ENCODE results near the gene GPRC5D.

GPRC5D gene

GRCh38 chr12:12930633-12931219, 21.2 kb downstream of the GPRC5D start:
- Histone ChIP-seq H2BK15ac (ENCODE audit: low read length) (no peak overlapping the region), H3K27me3 (ENCODE audit: control insufficient read depth in 3 of 3, insufficient read depth in 3 of 3, low read depth in 1 of 3, low read length in 3 of 3) (no peaks in the 10 kb centered on the region), H3K23ac (ENCODE audit: low read depth, low read length, poor library complexity) (no peak overlapping the region), H3K9ac (ENCODE audit: low read depth, low read length, poor library complexity) (no peak overlapping the region), H3K14ac (ENCODE audit: low read length) (no peak overlapping the region), H3K4me3 (ENCODE audit: low read length in 2 of 2) (no peak overlapping the region), H3K4me2 (ENCODE audit: insufficient read depth, low read length, poor library complexity, severe bottlenecking) (no peak overlapping the region), H3K4ac (ENCODE audit: low read length) (no peak overlapping the region), H3K4me1 (ENCODE audit: control insufficient read depth in 2 of 2, insufficient read depth in 1 of 2, low read depth in 1 of 2, low read length in 2 of 2) (peaks cover 2 to 8% of the 10 kb centered on the region in 2 donors), H2BK5ac (ENCODE audit: low read length) (no peak overlapping the region), H4K91ac (ENCODE audit: low read depth, low read length, poor library complexity) (no peak overlapping the region), H2AFZ (ENCODE audit: low read length) (no peak overlapping the region), H2BK120ac (ENCODE audit: low read depth, low read length) (no peak overlapping the region), H3K79me1 (ENCODE audit: low read depth, low read length) (no peaks in the 10 kb centered on the region), H4K8ac (ENCODE audit: low read depth, low read length) (no peak overlapping the region), H3K18ac (ENCODE audit: low read length) (no peak overlapping the region), H2AK5ac (ENCODE audit: low read depth, low read length) (no peak overlapping the region), H2BK12ac (ENCODE audit: low read length) (no peak overlapping the region), H3K9me3 (replicated peaks in 1 of 2; ENCODE audit: control insufficient read depth in 2 of 2, insufficient read depth in 1 of 2, low read depth in 1 of 2, low read length in 2 of 2) (peaks cover 0 to 6% of the 10 kb centered on the region in 2 donors), H3K36me3 (replicated peaks in 1 of 2; ENCODE audit: control insufficient read depth in 2 of 2, insufficient read depth in 2 of 2, low read length in 2 of 2) (no peaks in the 10 kb centered on the region), H3K27ac (replicated peaks; ENCODE audit: low read length) (no peak overlapping the region)
- no peak for DNase-seq (ENCODE audit: low spot score)
- no CpG with 5 or more reads among the region's 2 CpGs for WGBS, 2 donors (ENCODE audit: extremely low coverage in 2 of 2, insufficient read length in 2 of 2, insufficient replicate concordance in 1 of 2)

DNA sequence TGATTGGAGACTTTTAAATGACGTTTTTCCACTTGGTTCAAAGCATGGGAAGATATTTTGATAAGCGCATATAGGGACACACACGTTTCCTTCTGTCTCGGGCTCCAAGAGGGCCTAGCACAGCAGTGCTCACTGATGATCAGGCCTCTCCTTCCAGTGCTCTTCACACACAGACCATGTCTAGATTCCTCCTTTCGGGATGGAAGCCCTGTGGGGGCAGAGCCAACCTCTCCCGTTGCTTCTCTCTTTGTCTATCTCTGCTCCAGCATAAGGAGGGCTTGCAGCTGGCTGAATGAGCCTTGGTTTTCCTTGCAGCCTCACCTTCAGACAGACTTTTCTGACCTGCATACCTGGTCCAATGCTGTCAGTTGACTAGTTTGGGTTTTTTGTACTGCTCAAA, 22.3 kb downstream of the GPRC5D start:
- Histone ChIP-seq H3K4me3 (ENCODE audit: low read length in 2 of 2) (no peak overlapping the region), H3K4me1 (ENCODE audit: control insufficient read depth in 2 of 2, insufficient read depth in 1 of 2, low read depth in 1 of 2, low read length in 2 of 2) (peaks cover 2 to 10% of the 10 kb centered on the region in 2 donors), H3K27me3 (ENCODE audit: control insufficient read depth in 3 of 3, insufficient read depth in 3 of 3, low read depth in 1 of 3, low read length in 3 of 3) (no peaks in the 10 kb centered on the region), H3K36me3 (replicated peaks in 1 of 2; ENCODE audit: control insufficient read depth in 2 of 2, insufficient read depth in 2 of 2, low read length in 2 of 2) (no peaks in the 10 kb centered on the region), H3K23ac (ENCODE audit: low read depth, low read length, poor library complexity) (no peak overlapping the region), H3K4ac (ENCODE audit: low read length) (no peak overlapping the region), H3K4me2 (ENCODE audit: insufficient read depth, low read length, poor library complexity, severe bottlenecking) (no peak overlapping the region), H4K91ac (ENCODE audit: low read depth, low read length, poor library complexity) (no peak overlapping the region), H2BK12ac (ENCODE audit: low read length) (no peak overlapping the region), H3K79me1 (ENCODE audit: low read depth, low read length) (no peaks in the 10 kb centered on the region), H4K8ac (ENCODE audit: low read depth, low read length) (no peak overlapping the region), H3K14ac (ENCODE audit: low read length) (no peak overlapping the region), H2BK5ac (ENCODE audit: low read length) (no peak overlapping the region), H3K18ac (ENCODE audit: low read length) (no peak overlapping the region), H3K9ac (ENCODE audit: low read depth, low read length, poor library complexity) (no peak overlapping the region), H2AFZ (ENCODE audit: low read length) (no peak overlapping the region), H3K9me3 (replicated peaks in 1 of 2; ENCODE audit: control insufficient read depth in 2 of 2, insufficient read depth in 1 of 2, low read depth in 1 of 2, low read length in 2 of 2) (peaks cover 0 to 6% of the 10 kb centered on the region in 2 donors), H2AK5ac (ENCODE audit: low read depth, low read length) (no peak overlapping the region), H2BK15ac (ENCODE audit: low read length) (no peak overlapping the region), H3K27ac (replicated peaks; ENCODE audit: low read length) (no peak overlapping the region), H2BK120ac (ENCODE audit: low read depth, low read length) (no peak overlapping the region)
- no peak for DNase-seq (ENCODE audit: low spot score)
- no CpG with 5 or more reads among the region's 6 CpGs for WGBS, 2 donors (ENCODE audit: extremely low coverage in 2 of 2, insufficient read length in 2 of 2, insufficient replicate concordance in 1 of 2)

- Histone ChIP-seq H3K79me1 (ENCODE audit: low read depth, low read length) (no peaks in the 10 kb centered on the region), H3K9me3 (replicated peaks in 1 of 2; ENCODE audit: control insufficient read depth in 2 of 2, insufficient read depth in 1 of 2, low read depth in 1 of 2, low read length in 2 of 2) (peaks cover 0 to 6% of the 10 kb centered on the region in 2 donors)
- no CpG with 5 or more reads among the region's 27 CpGs for WGBS, 2 donors (ENCODE audit: extremely low coverage in 2 of 2, insufficient read length in 2 of 2, insufficient replicate concordance in 1 of 2)
These were observed 24.5 kb downstream of the GPRC5D start for GRCh38 chr12:12927211-12928079.

GRCh38 chr12:12926571-12927071, 25.3 kb downstream of the GPRC5D start:
- Histone ChIP-seq H2AK5ac (ENCODE audit: low read depth, low read length) (no peak overlapping the region), H3K4me1 (ENCODE audit: control insufficient read depth in 2 of 2, insufficient read depth in 1 of 2, low read depth in 1 of 2, low read length in 2 of 2) (peaks cover 2% of the 10 kb centered on the region in 2 donors), H3K27ac (replicated peaks; ENCODE audit: low read length) (no peak overlapping the region), H3K4me3 (ENCODE audit: low read length in 2 of 2) (no peak overlapping the region), H4K91ac (ENCODE audit: low read depth, low read length, poor library complexity) (no peak overlapping the region), H3K36me3 (replicated peaks in 1 of 2; ENCODE audit: control insufficient read depth in 2 of 2, insufficient read depth in 2 of 2, low read length in 2 of 2) (no peaks in the 10 kb centered on the region), H4K8ac (ENCODE audit: low read depth, low read length) (no peak overlapping the region), H3K18ac (ENCODE audit: low read length) (no peak overlapping the region), H3K4ac (ENCODE audit: low read length) (no peak overlapping the region), H2BK120ac (ENCODE audit: low read depth, low read length) (no peak overlapping the region), H3K79me1 (ENCODE audit: low read depth, low read length) (no peaks in the 10 kb centered on the region), H3K9ac (ENCODE audit: low read depth, low read length, poor library complexity) (no peak overlapping the region), H3K23ac (ENCODE audit: low read depth, low read length, poor library complexity) (no peak overlapping the region), H3K4me2 (ENCODE audit: insufficient read depth, low read length, poor library complexity, severe bottlenecking) (no peak overlapping the region), H3K14ac (ENCODE audit: low read length) (no peak overlapping the region), H2BK15ac (ENCODE audit: low read length) (no peak overlapping the region), H3K27me3 (ENCODE audit: control insufficient read depth in 3 of 3, insufficient read depth in 3 of 3, low read depth in 1 of 3, low read length in 3 of 3) (no peaks in the 10 kb centered on the region), H2AFZ (ENCODE audit: low read length) (no peak overlapping the region), H3K9me3 (replicated peaks in 1 of 2; ENCODE audit: control insufficient read depth in 2 of 2, insufficient read depth in 1 of 2, low read depth in 1 of 2, low read length in 2 of 2) (peaks cover 0 to 6% of the 10 kb centered on the region in 2 donors), H2BK12ac (ENCODE audit: low read length) (no peak overlapping the region), H2BK5ac (ENCODE audit: low read length) (no peak overlapping the region)
- DNase-seq (ENCODE audit: low spot score): no peak
- no CpG with 5 or more reads among the region's 18 CpGs for WGBS, 2 donors (ENCODE audit: extremely low coverage in 2 of 2, insufficient read length in 2 of 2, insufficient replicate concordance in 1 of 2)

More at GRCh38 chr12:12927211-12928079, 24.5 kb downstream of the GPRC5D start:
- no peak overlapping the region for H3K9ac ChIP-seq (ENCODE audit: low read depth, low read length, poor library complexity)
- no peak overlapping the region for H3K4me3 ChIP-seq (ENCODE audit: low read length in 2 of 2)
- H2BK120ac ChIP-seq (ENCODE audit: low read depth, low read length): no peak overlapping the region
- H3K18ac ChIP-seq (ENCODE audit: low read length): no peak overlapping the region
- no peak overlapping the region for H2BK15ac ChIP-seq (ENCODE audit: low read length)
- DNase-seq (ENCODE audit: low spot score): no peak
- H3K4me1 ChIP-seq (ENCODE audit: control insufficient read depth in 2 of 2, insufficient read depth in 1 of 2, low read depth in 1 of 2, low read length in 2 of 2): peaks cover 2% of the 10 kb centered on the region in 2 donors
- H2AFZ ChIP-seq (ENCODE audit: low read length): no peak overlapping the region
- H3K27me3 ChIP-seq (ENCODE audit: control insufficient read depth in 3 of 3, insufficient read depth in 3 of 3, low read depth in 1 of 3, low read length in 3 of 3): no peaks in the 10 kb centered on the region
- H2AK5ac ChIP-seq (ENCODE audit: low read depth, low read length): no peak overlapping the region
- no peak overlapping the region for H4K8ac ChIP-seq (ENCODE audit: low read depth, low read length)
- H3K27ac ChIP-seq (replicated peaks; ENCODE audit: low read length): no peak overlapping the region
- H3K4me2 ChIP-seq (ENCODE audit: insufficient read depth, low read length, poor library complexity, severe bottlenecking): no peak overlapping the region
- no peak overlapping the region for H3K14ac ChIP-seq (ENCODE audit: low read length)
- H3K23ac ChIP-seq (ENCODE audit: low read depth, low read length, poor library complexity): no peak overlapping the region
- H2BK5ac ChIP-seq (ENCODE audit: low read length): no peak overlapping the region
- no peak overlapping the region for H4K91ac ChIP-seq (ENCODE audit: low read depth, low read length, poor library complexity)
- H3K4ac ChIP-seq (ENCODE audit: low read length): no peak overlapping the region
- no peaks in the 10 kb centered on the region for H3K36me3 ChIP-seq (replicated peaks in 1 of 2; ENCODE audit: control insufficient read depth in 2 of 2, insufficient read depth in 2 of 2, low read length in 2 of 2)
- no peak overlapping the region for H2BK12ac ChIP-seq (ENCODE audit: low read length)
